Lung (tissue), 4 donors: ENCODE data around the gene MFSD1. TPM values are rescaled to one million over a fixed set of nuclear protein-coding genes. Genes with fewer than 3 reads are reported as not detected.

ENCODE experiments used
- polyA plus RNA-seq, 2 donors: library from polyadenylated mRNA; stranded (reverse); fragments of 200-250 nt; gene quantifications; one replicate each; pipeline ENCODE4 v1.2.1, GENCODE V29; 2013
- total RNA-seq, 2 donors: library from RNA; depleted of rRNA in 1 of 2; stranded (reverse); fragments of >200 nt in 1 of 2; gene quantifications; one replicate each; pipeline ENCODE4 v1.2.1, GENCODE V29; 2014 to 2021
- donor health status: Bipolar disorder and iron deficiency.
- donor health status: healthy.
- donor health status: DM: yes; HTN: yes; CAD: no.

MFSD1 gene
- total and polyA plus RNA-seq, 4 donors = 25.8 to 143 (median 93.3) TPM

Other genes starting within 250 kb of the MFSD1 start
- gene MLF1, start 230.9 kb upstream of the MFSD1 start, total RNA-seq = 10 to 100 TPM; 29.1 to 35.3 TPM
- gene MLF1, start 230.9 kb upstream of the MFSD1 start, polyA plus RNA-seq = 10 to 100 TPM; 12.7 to 22.9 TPM
- 10 to 100 TPM; 40.6 to 66.1 TPM for gene GFM1, start 157.5 kb upstream of the MFSD1 start, total RNA-seq
- gene GFM1, start 157.5 kb upstream of the MFSD1 start, polyA plus RNA-seq = 10 to 100 TPM; 16.2 to 22.2 TPM
- gene LXN, start 129.4 kb upstream of the MFSD1 start, total RNA-seq = 100 to 1,000 TPM in 1 of 2 donors, 10 to 100 TPM in 1; 32.3 to 103 TPM
- gene LXN, start 129.4 kb upstream of the MFSD1 start, polyA plus RNA-seq = 10 to 100 TPM; 20.7 to 31.2 TPM
- 100 to 1,000 TPM in 1 of 2 donors, 10 to 100 TPM in 1; 36.3 to 110 TPM for gene RARRES1, start 69.6 kb upstream of the MFSD1 start, total RNA-seq
- 10 to 100 TPM; 49.8 to 53.4 TPM for gene RARRES1, start 69.6 kb upstream of the MFSD1 start, polyA plus RNA-seq